NCI-H2227 (cell line): ENCODE results near the gene ZNF500.
"Not testable (repeated sequence)": the region's sequence is repeated elsewhere in the genome, so short reads cannot be mapped to it uniquely, and the experiment has no call there.

ENCODE experiments used
- DNase-seq: peaks from one replicate; lab custom pipeline; 2025; ENCODE audit not compliant: unreplicated experiment; lab: John Stamatoyannopoulos, UW

The ZNF500 gene

GRCh38 chr16:4746991-4747574, 19.9 kb downstream of the ZNF500 start:
- no peak for DNase-seq

DNA sequence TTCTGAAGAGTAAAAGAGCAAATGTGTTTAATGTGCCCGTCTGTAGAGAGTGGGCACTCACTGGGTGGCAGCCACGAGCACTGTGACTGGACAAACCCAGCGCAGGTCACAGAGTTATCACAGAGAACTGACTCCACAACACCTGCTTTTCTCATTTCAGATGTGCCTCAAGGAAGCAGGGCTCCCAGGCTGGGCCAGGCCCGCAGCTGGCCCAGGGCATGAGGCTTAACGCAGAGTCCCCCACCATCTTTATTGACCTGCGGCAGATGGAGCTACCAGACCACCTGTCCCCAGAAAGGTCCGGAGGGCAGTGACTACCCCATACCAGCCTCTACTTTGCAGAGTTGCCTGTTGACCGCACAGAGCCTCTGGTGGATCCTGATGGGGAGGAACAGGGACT, 20.7 kb downstream of the ZNF500 start:
- no peak for DNase-seq

DNA sequence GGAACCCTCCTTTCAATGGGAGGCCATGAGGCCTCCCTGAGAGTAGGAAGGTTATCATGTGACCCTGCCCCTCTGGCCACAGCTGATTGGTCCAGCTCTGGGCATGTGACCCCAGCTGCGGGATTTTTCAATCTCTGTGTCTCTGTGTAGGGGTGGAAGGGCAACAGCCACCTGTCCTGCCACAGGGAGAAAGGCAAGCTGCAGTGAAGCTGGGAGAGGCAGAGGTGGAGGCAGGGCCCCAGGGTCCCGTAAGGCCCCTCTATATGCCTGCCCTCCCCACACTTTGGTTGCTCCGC, 21.7 kb downstream of the ZNF500 start:
- no peak for DNase-seq

DNA sequence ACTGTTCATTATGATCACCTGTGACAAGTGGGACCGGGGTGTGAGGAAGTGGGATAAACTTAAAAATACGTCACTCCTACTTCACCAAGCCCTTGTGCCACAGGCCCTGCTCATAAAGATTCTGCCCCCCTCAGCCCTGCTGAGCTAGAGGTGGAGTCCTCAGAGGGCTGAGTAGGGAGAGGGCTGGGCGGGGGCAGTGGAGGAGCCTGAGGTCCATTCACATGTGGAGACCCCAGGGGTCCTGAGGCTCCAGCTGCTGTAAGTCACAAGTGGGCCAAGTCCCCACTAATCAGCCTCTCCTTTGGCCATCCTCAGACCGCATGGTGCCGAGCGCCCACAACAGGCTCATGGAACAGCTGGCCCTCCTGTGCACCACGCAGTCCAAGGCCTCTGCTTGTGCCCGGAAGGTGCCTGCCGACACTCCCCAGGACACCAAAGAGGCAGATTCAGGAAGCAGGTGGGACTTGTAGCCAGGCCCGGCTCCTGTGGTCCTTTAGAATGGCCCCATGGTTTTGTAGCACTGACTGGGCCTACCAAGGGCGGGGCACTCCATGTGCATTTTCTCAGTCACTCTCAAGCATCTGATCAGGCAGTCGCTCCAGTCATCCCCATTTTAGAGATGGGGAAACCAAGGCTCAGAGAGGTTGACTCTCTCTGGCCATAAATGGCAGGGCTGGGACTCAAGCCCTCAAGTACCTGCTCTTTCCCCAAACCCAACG, 22.2 kb downstream of the ZNF500 start:
- DNase-seq, result no peak

DNA sequence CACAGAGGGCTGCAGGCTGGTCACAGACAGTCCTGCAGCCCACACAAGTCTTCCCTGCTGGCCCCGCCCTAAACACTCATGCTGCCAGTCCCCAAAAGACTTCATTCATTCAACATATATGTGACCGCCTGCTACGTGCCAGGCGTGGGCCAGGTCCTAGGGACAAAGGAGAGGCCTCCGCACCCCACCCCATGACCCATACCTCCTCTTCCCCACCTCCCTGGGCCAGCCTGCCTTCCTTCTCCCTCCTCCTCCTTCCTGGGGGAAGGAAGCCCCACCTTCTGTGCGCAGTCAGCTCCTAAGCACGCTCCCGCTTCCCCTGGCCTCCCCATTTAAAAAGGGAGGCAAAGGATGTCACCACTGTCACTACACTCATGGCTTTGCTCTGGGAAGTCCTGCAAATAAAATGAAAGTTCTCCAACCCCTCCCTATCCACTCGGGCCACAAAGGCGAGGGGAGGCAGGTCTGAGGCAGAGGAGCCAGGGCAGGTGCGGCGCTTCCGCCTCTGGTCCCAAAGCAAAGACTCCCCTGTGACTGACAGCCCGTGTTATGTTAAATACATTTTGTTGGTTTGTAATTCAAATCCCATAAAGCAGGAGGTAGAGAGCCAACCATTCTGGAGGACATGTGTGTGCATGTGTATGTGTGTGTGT, 23.6 kb downstream of the ZNF500 start:
- DNase-seq, result no peak

DNA sequence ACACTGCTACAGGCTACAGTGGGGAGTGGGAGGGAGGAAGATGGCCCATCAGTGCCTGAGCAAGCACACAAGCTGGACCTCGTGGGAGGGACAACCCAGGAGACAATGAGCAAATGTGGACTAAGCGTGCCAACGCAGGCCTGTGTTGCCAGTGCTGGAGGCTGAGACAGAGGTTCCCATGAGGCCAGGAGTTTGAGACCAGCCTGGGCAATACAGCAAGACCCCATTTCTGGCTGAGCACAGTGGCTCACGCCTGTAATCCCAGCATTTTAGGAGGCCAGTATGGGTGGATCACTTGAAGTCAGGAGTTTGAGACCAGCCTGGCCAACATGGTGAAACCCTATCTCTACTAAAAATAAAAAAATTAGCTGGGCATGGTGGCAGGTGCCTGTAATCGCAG, 28.6 kb downstream of the ZNF500 start:
- not testable (repeated sequence) for DNase-seq

DNA sequence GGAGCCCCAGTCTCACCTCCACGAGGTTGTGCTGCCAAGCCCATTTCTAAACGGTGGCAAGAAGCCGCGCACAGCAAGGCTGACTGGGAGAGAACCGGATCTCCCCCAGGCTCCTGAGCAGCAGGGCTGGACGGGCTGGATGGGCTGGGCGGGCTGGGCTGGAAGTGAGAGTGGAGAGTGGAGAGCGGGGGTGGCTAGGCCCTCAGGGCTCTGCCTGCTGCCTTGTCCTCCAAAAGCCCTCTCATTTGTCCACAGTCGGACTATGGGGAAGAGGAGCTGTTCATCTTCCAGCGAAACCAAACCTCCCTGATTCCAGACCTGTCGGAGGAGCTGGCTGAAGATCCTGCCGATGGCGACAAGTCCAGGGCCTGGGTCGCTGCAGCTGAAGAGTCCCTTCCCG, 29.4 kb downstream of the ZNF500 start:
- DNase-seq, result no peak

DNA sequence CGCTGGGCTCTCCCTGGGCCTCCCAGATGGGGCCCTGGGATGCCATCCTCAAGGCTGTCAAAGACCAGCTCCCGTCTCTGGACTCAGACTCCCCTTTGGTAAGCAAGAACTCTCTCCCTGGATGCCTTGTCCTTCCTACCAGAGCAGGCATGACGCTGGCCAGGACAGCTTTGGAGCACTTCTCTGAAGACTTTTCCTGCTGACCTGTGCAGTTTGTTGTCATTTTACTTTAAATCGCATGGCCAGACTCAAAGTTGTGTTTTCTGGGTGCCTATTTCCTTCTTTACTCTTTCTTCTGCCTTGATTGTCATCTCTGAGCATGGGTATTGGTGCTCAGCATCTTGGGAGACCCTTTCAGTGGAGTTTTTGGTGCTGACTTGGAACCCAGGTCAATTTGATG, 30.4 kb downstream of the ZNF500 start:
- no peak for DNase-seq

- peak; percentile 93 for DNase-seq
Observed at GRCh38 chr16:4734730-4735535, 32.0 kb downstream of the ZNF500 start.

GRCh38 chr16:4734063-4734729, 32.8 kb downstream of the ZNF500 start, which contains the start of the genes ANKS3 and DNAAF8:
Gene ANKS3, minus strand, starts transcription at chr16:4734271. Its CDS starts 4,122 bp downstream, at chr16:4730149.
Gene DNAAF8, plus strand, starts transcription at chr16:4734537. Its CDS starts 1,978 bp downstream, at chr16:4736515.
- peak; percentile 98 for DNase-seq

DNA sequence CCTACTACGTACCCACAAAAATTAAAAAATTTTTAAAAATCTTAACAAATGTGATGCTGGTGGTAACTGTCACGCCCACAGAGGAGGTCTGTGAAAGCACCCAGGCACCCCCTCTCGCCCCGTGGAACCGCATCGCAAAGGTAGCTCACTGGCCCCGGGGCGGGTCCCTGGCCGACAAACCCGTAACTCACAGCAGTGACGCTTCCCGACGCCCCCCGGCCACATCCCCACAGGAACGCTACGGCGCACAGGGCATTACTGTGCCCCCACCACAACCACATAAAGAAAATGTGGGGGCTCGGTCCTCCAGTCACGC, 33.3 kb downstream of the ZNF500 start:
- DNase-seq, result peak; percentile 77

GRCh38 chr16:4733211-4733742, 33.7 kb downstream of the ZNF500 start:
- no peak for DNase-seq

- no peak for DNase-seq
Observed at GRCh38 chr16:4729876-4730275, 37.1 kb downstream of the ZNF500 start.

GRCh38 chr16:4728676-4729075, 38.3 kb downstream of the ZNF500 start:
- DNase-seq, result no peak

DNA sequence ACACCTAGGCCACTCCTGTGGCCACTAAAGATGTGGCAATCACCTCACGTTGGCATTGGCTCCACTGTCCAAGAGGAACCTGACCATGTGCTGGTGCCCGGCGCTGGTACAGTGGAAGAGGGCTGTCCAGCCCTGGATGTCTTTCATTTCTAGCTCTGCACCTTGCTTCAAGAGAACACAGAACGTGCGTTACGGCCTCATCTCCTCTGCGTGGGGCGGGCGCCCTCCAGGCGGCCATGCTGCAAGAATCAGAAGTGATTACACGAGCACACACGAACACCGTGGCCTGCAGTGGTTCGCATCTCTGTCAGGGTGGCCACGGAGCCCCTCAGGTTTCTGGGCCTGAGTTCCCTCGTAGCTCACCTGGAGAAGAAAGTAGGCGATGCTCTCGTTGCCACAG, 40.3 kb downstream of the ZNF500 start:
- DNase-seq, result no peak

- no peak for DNase-seq
Observed at GRCh38 chr16:4724661-4725270, 42.2 kb downstream of the ZNF500 start.

- DNase-seq, result no peak
Observed at GRCh38 chr16:4723071-4723767, 43.7 kb downstream of the ZNF500 start.

DNA sequence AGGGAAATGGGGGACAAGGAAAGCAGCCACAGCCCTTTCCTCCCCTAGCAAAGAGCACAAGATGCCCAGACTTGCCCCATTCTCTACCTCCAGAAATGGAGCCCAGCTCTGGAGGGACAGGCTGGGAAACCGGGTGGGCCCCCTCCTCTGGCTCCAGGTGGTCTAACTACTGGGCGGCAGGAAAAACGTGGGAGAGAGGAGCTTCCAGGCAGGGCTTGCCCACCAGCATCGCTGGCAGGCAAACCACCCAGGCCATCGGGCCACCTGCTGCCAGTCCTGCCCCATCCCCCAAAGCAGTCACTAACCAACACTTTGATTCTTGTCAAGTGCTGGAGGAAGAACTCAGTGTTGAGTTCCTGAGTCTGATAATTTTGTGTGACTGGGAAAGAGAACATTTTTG, 48.5 kb downstream of the ZNF500 start:
- DNase-seq, result no peak

DNA sequence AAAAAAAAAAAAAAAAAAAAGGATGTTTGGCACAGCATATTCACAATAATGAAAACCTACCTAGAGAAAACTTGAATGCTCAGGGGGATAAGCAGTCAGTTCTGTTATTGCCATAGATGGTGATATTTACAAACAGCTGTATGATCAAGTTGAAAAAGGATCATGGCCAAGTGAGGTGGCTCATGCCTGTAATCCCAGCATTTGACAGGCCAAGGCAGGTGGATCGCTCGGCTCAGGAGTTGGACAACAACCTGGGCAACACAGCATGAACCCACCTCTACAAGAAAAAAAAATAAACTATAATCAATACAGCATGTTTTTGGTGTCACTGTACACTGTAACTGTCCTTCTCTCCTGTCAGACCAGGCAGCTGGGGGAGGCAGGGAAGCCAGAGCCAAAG, 52.0 kb downstream of the ZNF500 start:
- DNase-seq, result no peak
